SKM-1 treated with dmso at 0.1 percent for 144 hours (cell line): ENCODE data around the gene CACNA1H.
"Not testable (repeated sequence)": the region's sequence is repeated elsewhere in the genome, so short reads cannot be mapped to it uniquely, and the experiment has no call there.

ENCODE experiments used
- DNase-seq: peaks from one replicate; lab custom pipeline; 2025; ENCODE audit not compliant: unreplicated experiment; lab: John Stamatoyannopoulos, UW

CACNA1H gene

DNA sequence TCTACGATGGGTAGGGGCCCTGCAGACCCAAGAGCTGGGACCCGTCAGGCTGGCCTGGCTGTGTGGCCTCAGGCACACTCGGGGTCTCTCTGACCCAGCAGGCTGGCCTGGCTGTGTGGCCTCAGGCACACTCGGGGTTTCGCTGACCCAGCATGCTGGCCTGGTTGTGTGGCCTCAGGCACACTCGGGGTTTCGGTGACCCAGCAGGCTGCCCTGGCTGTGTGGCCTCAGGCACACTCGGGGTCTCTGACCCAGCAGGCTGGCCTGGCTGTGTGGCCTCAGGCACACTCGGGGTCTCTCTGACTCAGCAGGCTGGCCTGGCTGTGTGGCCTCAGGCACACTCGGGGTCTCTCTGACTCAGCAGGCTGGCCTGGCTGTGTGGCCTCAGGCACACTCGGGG is 37.9 kb downstream of the CACNA1H start:
- not testable (repeated sequence) for DNase-seq

DNA sequence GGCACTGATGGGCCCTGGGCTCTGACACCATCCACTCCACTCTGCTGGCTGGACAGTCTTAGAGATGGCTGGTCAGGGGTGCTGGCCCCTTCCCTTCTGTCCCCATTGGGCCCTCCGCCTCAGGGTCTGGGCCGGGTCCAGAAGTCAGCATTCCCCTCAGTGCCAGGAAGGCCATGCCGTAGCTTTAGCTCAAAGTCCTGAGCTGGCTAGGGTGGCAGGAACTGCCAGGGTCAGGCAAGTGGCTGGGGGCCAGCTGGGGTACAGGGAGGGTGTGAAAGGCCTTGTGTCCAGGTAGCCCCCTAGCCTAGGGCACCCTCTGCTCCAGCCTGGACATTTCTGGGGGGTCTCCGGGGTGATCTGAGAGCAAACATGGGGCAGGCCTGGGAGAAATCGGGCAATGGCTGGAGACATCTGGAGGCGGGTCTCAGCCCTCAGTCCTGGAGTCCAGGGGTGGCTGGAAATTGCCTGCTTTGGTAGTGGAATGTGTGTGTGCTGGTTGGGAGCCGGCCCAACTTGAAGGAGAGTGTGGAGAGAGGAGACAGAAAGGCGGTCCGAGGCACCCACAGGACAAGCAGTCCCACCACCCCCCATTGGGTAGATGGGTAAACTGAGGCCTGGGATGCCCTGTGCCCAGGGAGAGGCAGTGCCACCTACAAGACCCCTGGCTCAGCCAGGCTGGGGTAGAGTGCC is 39.6 kb downstream of the CACNA1H start:
- no peak for DNase-seq

DNA sequence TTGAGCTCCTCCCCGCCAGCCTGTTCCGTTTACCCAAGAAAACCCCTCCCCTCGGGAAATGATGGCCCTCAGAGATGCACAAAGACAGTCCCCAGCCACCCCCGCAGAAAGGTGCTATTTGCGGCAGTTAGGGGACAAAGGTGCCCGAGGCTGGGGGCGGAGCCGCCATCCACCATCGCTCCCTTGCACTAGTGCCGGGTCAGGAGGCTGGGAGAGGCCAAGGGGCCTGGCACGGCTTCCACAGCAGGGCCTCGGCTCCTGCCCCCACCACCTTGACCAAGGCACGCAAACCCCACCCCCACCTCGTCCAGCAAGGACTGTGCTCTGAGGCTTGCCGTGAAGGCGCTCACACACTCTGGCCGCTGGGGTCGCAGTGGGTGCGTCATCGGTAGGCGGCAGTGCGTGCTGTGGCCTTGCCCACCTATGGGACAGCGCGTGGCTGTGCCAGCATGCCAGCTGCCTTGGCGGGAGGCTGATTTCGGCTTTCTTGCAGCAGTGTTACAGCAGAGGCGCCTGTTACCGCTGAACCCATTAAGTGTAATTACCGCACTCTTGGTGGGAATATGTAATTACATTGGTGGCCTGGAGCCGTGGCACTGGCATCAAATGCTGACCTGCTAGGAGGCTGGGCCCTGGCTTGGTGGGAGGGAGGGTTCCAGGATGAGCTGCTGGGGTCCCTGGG is 40.4 kb downstream of the CACNA1H start:
- no peak for DNase-seq

DNA sequence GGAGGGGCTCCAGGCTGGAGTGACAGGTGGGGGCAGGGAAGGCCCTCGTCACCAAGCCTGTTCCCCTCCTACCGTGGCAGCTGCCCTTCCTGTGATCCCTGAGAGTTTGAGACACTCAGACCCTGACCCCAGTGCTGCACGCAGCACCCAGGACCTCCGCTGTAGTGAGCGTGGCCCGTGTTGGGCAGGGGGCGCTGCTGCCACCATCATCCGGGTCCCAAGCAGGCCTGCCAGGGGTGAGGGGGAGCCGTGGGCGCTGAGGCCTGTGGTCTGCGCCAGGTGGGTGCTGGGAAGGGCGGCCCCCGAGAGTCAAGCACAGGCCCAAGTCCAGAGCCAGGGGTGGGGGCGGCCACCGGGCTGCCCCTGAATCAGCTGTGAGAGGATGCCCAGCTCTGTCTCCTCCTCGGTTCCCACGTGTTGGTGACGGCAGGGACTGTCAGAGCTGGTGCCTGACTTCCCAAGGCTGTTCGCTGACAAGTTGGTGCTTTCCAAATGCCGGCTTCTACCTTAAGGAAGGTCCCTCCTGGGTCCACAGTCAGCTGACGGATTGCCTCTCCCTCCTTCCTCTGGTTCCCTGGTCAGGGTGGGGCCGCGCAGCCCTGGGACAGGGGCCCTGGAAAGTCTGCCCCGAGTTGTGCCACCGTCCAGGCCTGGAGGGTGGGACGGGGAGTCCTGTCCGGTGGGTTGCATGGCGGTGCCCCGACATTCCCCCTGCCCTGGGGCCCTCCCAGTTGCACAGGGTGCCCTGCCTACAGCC is 41.1 kb downstream of the CACNA1H start:
- DNase-seq: no peak

DNA sequence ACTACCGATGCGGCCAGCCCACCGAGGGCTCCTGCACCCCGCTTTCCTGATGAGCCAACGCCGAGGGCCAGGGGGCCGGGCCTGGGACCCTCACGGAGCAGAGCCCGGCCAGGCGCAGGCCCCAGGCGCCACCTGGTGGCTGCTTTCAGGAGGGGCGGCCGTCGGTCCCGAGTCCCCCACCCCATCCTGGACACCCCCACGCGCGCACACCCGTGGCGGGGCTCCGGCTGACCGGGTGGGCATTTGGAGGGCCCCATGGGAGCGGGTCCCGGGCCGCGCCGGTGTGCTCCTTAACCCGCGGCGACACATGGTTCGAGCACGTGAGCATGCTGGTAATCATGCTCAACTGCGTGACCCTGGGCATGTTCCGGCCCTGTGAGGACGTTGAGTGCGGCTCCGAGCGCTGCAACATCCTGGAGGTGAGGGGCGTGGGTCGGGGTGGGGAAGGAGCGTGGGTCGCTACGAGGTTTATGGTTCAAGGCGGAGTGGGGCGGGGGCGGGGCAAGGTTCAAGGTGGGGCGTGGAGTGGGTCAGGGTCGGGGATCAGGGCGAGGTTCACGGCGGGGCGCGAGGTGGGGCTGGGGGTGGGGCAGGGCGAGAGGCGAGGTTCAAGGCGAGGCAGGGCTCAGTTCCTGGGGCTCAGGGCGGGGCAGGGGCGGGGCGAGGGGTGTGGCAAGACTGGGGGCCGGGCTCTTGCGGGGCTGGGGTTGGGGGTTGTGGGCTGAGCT is 41.9 kb downstream of the CACNA1H start:
- no peak for DNase-seq

DNA sequence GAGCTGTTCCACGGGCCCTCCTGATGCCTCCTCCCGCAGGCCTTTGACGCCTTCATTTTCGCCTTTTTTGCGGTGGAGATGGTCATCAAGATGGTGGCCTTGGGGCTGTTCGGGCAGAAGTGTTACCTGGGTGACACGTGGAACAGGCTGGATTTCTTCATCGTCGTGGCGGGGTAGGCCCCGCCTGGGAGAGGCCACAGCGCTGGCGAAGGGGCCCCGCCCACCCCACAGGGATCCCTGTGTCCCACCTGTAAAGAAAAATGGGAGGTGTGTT is 42.4 kb downstream of the CACNA1H start:
- DNase-seq: no peak

DNA sequence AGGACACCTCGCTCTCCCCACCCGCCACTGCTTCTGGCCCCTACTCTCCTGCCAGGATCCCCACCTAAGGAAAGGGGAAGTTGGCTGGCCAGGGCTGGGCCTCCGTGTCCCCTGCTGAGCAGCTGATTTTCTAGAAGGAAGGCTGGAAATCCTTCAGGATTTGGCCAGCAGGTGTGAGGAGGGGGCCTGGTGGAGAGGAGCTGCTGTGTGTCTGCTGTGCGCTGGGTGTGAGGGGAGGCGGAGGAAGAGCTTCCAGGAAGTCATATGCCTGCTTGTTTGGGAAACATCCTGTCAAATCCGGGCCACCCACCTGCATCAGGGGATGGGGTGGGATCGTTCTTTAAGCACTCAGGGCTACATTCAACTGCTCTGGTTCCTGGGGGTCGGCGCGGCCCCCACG is 43.6 kb downstream of the CACNA1H start:
- no peak for DNase-seq

DNA sequence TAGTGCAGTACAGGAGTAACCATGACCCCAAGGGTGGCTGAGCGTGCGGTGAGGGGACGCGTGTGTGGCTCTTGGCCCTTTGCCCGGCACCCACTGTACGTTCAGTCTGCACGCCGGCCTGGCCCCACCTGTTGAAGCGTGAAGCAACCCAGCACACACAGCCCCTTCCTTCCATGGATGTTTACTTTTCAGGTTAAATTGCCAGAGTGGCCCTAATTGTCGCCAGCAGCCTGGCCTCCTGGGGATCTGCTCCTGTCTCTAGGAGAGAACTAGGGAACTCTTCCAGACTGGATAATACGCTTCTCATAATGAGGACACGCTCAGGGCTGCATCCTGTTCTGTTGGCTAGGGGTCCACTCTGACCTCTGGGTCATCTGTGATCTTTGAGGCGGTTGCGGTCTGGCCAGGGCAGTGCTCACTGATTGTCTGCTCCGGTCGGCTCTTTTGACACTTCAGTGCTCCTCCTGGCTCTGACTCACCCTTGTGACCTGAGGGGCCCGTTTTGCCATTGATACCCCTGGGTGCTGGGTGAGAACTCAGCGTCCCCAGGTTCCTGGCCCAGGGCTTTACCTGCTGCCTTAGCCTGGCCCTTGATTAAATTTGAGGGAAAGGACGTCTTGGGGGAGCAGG is 44.4 kb downstream of the CACNA1H start:
- DNase-seq: no peak

DNA sequence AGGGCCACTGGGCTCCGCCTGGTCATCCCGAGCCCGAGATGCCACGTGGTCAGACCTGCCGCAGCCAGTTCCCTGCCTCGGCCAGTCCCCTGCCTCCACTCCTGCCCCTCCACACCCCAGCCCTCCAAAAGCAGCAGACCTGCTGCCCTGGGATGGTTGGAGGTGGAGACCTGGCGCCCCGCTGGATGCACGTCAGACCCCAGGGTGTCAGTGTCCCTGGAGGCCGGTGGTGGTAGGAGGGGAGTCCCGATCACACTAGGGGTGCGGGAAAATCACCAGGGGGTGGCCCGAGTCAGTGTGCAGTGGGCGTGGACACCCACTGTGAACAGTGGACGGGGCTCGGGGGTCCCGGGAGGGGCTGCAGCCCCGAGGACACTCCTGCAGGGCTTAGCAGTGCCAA is 45.3 kb downstream of the CACNA1H start:
- no peak for DNase-seq

DNA sequence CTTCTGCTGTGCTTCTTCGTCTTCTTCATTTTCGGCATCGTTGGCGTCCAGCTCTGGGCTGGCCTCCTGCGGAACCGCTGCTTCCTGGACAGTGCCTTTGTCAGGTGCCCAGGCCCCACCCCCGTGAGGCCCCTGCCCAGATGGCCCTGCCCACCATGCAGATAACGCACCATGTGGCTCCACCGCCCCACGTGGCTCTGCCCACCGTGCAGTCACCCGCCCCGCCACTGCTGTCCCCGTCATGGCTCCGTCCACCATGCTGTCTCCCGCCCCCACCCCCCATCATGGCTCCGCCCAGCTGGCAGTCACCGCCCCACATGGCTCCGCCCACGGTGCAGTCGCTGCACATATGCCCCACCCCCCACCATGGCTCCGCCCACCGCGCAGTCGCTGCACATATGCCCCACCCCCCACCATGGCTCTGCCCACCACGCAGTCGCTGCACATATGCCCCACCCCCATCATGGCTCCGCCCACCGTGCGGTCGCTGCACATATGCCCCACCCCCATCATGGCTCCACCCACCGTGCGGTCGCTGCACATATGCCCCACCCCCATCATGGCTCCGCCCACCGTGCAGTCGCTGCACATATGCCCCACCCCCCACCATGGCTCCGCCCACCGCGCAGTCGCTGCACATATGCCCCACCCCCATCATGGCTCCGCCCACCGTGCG is 45.9 kb downstream of the CACNA1H start:
- not testable (repeated sequence) for DNase-seq

DNA sequence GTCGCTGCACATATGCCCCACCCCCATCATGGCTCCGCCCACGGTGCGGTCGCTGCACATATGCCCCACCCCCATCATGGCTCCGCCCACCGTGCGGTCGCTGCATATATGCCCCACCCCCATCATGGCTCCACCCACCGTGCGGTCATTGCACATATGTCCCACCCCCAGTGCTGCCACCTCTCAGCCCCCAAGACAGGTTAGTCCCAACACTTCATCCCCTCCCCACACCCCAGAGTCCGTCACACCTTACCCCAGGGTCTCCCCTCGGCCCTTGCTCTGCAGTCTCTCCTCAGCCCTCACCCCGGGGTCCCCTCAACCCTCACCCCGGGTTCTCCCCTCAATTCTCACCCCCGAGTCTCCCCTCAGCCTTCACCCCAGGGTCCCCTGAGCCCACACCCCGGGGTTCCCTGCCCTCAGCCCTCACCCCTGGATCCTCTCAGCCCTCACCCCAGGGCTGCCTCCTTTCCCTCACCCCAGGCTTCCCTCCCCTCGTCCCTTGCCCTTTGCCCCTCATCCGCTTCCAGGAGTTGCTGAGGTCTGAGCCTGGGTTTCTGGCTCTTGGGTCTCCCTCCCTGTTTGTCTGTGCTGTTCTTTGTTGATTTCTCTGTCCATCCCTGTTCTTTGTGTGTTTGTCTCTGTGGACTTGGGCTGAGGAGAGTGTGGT is 46.6 kb downstream of the CACNA1H start:
- no peak for DNase-seq

DNA sequence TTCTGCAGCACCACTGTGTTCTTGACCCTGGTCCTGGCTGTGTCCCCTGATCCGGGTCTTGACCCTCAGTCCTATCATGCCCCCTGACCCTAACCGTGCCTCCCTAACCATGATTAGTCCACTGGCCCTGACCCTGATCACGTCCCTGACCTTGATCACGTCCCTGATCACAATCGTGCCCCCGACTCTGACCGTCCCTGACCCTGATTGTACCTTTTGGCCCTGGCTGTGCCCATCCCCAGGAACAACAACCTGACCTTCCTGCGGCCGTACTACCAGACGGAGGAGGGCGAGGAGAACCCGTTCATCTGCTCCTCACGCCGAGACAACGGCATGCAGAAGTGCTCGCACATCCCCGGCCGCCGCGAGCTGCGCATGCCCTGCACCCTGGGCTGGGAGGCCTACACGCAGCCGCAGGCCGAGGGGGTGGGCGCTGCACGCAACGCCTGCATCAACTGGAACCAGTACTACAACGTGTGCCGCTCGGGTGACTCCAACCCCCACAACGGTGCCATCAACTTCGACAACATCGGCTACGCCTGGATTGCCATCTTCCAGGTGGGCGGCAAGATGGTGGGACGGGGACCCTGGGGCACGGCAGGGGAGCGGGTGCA is 47.2 kb downstream of the CACNA1H start:
- no peak for DNase-seq

DNA sequence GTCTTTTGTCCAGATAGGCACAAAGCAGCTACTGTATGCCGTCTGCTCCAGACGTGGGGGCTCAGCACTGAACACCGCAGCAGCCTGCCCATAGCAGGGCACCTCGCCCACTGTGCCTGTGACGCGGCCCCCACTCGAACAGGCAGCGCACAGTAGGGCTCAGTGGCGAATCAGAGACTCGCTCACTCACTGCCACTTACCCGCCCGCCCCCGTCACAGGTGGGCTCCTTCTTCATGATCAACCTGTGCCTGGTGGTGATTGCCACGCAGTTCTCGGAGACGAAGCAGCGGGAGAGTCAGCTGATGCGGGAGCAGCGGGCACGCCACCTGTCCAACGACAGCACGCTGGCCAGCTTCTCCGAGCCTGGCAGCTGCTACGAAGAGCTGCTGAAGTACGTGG is 48.5 kb downstream of the CACNA1H start:
- no peak for DNase-seq

DNA sequence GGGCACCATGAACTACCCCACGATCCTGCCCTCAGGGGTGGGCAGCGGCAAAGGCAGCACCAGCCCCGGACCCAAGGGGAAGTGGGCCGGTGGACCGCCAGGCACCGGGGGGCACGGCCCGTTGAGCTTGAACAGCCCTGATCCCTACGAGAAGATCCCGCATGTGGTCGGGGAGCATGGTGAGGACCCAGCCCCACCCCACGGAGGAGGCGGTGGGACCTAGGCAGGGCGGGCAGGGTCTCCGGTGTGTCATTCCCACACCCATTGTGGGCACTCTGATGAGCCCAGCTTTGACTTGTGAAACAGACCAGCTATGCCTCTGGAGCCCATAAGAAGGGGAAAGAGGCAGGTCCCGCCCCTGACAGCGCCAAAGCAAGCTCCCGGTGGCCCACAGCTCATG is 49.4 kb downstream of the CACNA1H start:
- DNase-seq: no peak

DNA sequence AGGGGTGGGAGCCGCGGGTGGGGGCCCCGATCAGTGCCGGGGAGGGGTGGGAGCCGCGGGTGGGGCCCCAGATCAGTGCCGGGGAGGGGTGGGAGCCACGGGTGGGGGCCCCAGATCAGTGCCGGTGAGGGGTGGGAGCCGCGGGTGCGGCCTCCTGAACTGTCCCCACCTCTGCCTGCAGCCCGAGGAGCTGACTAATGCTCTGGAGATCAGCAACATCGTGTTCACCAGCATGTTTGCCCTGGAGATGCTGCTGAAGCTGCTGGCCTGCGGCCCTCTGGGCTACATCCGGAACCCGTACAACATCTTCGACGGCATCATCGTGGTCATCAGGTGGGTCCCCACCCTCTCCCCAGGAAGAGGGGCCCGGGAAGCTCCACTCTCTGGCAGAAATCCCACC is 52.0 kb downstream of the CACNA1H start:
- DNase-seq: no peak

DNA sequence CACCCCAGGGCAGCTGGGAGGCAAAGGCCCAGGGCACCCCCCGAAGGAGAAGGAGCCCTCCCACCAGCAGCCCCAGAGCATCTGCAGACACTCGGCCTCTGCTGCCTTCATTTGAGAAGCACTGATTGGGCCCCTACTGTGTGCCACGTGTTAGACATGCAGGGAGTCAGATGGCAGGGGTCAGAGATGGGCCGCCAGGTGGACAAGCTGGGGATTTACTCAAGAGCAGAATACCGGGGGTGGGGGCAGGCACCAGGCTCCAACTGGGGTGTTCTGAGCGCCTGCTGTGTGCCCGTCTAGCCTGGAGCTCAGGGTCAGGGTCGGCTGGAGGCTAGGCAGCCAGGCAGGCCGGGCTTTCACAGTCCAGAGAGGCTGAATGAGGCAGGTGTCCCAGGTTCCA is 53.4 kb downstream of the CACNA1H start:
- no peak for DNase-seq

DNA sequence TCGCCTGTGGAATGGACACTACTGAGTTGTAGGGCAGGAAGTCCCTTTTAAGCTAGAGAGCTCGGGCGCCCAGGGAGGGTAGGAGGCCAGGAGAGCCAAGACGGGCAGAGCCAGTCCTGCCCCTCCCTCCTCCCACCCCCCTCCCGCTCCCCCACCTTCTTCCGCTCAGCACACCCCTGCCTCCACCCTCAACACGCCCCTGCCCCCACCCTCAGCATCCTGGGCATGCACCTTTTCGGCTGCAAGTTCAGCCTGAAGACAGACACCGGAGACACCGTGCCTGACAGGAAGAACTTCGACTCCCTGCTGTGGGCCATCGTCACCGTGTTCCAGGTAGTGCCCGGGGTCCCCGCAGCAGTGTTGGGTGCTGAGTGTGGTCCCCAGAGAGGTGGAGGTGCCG is 53.9 kb downstream of the CACNA1H start:
- DNase-seq: no peak

DNA sequence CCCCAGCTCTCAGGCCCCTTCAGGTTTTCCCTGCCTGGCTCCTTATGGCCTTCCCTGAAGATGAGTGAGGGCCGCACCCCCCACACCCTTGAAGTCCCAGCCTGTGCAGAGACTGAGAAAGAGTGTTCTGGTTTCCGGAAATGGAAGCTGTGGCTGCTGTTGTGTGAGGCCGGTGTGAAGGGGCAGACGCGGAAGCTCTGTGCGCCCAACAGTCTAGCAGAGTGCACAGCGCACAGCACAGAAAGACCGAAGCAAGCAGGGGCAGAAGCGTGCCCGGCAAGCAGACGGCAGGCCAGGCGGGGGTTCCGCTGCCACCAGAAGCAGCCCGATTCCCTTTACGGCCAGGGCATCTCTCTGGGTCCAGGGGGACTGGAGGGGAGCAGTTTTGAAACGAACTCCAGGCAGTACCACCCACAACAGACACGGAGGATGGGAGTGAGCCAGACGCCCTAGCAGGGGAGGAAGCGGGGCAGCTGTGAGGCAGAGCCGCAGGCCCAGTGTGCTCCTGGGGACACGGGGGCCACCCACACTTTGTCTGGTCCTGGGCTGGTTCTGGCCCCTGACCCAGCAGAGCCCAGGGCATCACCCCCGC is 55.4 kb downstream of the CACNA1H start:
- no peak for DNase-seq

DNA sequence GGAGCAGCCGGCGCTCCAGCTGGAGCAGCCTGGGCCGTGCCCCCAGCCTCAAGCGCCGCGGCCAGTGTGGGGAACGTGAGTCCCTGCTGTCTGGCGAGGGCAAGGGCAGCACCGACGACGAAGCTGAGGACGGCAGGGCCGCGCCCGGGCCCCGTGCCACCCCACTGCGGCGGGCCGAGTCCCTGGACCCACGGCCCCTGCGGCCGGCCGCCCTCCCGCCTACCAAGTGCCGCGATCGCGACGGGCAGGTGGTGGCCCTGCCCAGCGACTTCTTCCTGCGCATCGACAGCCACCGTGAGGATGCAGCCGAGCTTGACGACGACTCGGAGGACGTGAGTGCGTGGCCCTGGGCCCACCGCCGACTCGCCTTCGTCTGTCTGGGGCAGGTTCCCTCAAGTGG is 56.2 kb downstream of the CACNA1H start:
- no peak for DNase-seq
